ENCODE measurements around the gene PDCD11.
"Not testable (repeated sequence)": the region's sequence is repeated elsewhere in the genome, so short reads cannot be mapped to it uniquely, and the experiment has no call there.

Gene PDCD11

GRCh38 chr10:103415581-103415980 is 19.2 kb downstream of the PDCD11 start:
- no peak for DNase-seq (ENCODE audit: low read depth in 2 of 2, low spot score in 1 of 2)

- peak; percentile 26 to 41 for DNase-seq (ENCODE audit: low read depth in 2 of 2, low spot score in 1 of 2)
Measured at GRCh38 chr10:103416436-103417147, 20.2 kb downstream of the PDCD11 start.

DNA sequence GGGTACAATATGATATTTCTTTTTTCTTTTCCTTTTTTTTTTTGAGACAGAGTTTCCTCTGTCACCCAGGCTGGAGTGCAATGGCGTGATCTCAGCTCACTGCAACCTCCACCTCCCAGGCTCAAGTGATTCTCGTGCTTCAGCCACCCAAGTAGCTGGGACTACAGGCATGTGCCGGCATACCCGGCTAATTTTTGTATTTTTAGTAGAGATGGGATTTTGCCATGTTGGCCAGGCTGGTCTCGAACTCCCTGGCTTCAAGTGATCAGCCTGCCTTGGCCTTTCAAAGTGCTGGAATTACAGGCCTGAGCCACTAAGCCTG is 20.7 kb downstream of the PDCD11 start:
- DNase-seq (ENCODE audit: low read depth in 2 of 2, low spot score in 1 of 2), result not testable (repeated sequence)

- no peak for DNase-seq (ENCODE audit: low read depth in 2 of 2, low spot score in 1 of 2)
Measured at GRCh38 chr10:103417601-103418000, 21.2 kb downstream of the PDCD11 start.

- no peak for DNase-seq (ENCODE audit: low read depth in 2 of 2, low spot score in 1 of 2)
Measured at GRCh38 chr10:103419101-103419500, 22.7 kb downstream of the PDCD11 start.

DNA sequence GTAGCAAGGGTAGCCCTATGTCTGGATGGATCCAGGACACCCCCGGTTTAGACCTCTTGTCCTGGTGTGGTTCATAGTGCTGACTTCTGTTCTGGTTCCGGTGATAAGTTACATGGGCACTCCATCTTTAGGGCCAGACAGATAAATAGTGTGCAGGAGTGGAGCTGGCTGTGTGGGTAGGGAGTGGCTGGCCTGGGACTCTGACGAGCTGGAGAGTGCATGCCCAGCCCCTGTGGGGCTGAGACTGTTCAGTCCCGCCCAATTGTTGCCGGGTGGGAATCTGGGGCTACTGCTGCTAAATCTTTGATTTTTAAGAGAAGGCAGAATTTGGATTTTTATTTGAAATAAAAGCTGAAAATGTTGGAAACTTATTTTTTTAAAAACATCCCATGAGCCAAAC is 27.3 kb downstream of the PDCD11 start:
- DNase-seq (ENCODE audit: low read depth in 2 of 2, low spot score in 1 of 2), result no peak

DNA sequence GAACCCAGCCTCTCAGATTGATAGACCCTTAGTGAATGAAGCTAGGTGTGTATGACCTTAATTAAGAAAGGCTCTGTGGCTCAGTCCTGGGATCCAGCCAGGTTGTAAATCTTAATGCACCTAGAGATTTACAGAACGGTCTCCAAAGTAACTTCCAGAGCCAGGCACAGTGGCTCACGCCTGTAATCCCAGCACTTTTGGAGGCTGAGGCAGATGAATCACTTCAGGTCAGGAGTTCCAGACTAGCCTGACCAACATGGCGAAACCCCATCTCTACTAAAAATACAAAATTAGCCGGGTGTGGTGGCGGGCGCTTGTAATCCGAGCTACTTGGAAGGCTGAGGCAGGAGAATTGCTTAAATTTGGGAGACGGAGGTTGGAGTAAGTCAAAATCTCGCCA is 31.4 kb downstream of the PDCD11 start:
- no peak for DNase-seq (ENCODE audit: low read depth in 2 of 2, low spot score in 1 of 2)

DNA sequence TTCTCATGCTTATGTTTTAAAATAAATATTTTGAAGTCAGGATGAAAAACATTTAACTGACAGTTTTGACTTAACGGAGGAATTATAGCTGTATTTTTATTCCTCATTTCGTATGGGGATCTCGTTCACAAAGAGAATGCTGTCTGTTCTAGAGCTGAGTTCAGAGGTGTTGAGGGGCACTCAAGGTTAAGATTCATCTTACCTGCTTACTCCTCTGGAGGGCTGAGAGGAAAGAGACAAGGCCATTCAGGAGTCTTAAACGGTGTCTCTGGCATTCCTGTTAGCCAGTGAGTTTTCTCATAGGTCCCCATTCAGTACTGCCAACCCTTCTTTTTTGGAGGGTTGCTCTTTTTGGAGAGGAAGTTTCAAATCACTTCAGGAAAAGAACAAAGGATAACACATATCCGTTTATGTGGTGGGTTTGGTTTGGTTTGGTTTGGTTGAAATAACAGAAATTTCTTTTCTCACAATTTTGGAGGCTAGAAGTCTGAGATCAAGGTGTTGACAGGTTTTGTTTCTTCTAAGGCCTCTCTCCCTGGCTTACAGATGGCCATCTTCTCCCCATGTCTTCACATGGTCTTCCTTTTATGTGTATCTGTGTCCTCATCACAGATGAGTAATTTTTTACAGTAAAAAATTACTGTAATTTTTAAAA is 32.7 kb downstream of the PDCD11 start:
- no peak for DNase-seq (ENCODE audit: low read depth in 2 of 2, low spot score in 1 of 2)

GRCh38 chr10:103429647-103430046 is 33.2 kb downstream of the PDCD11 start:
- no peak for DNase-seq (ENCODE audit: low read depth in 2 of 2, low spot score in 1 of 2)

DNA sequence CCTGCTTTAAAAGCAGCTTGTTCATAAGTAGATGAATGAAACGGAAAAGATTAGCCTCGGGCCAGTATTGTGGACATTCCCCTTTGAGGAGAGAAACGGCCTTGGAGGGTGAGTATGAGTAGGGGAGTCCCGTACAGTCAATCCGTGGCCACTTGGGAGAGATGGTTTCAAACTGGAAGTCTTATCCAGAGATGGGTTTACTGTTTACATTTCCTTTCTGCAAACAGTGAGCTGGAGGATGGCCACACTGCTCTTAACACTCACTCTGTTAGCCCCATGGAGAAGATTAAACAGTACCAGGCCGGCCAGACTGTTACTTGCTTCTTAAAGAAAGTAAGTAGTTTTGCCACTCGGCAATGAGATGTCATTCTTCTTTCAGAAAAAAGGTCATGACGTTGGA is 35.5 kb downstream of the PDCD11 start:
- DNase-seq (ENCODE audit: low read depth in 2 of 2, low spot score in 1 of 2), result no peak

DNA sequence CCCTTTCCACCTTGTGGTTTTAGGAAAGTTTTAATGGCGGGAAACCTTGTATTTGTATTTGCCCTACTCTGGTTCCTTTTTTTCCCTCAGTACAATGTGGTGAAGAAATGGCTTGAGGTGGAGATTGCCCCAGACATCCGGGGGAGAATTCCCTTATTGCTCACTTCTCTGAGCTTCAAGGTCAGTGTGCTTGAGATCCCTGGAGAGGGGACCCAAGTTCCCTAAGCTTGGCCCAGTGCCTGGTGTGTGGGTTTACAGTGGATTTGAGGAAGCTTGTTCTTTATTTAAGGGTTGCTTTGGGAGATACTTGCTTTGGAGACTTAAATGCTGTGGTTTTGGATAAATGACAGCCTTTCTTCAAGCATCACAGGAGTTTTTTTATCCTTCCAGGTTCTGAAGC is 37.4 kb downstream of the PDCD11 start:
- DNase-seq (ENCODE audit: low read depth in 2 of 2, low spot score in 1 of 2), result no peak

GRCh38 chr10:103439776-103440175 is 43.4 kb downstream of the PDCD11 start:
- no peak for DNase-seq (ENCODE audit: low read depth in 2 of 2, low spot score in 1 of 2)

GRCh38 chr10:103440416-103440815 is 44.0 kb downstream of the PDCD11 start:
- DNase-seq (ENCODE audit: low read depth in 2 of 2, low spot score in 1 of 2), result no peak

GRCh38 chr10:103441206-103441605 is 44.8 kb downstream of the PDCD11 start:
- no peak for DNase-seq (ENCODE audit: low read depth in 2 of 2, low spot score in 1 of 2)

DNA sequence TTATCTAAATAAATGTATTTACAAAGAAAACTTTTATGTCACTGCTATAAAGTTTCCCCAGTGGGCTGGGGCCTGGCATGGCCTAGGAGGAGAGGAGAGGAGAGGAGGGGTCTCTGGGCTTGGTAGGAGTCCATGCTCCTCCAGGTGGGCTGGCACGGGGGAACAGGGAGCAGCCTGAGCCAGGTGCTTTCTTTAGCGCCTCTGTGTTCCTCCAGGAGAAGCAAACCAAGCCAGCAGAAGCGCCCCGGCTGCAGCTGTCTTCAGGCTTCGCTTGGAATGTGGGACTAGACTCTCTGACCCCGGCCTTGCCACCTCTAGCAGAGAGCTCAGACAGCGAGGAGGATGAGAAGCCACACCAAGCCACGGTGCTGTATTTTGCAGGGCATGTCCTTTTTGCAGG is 45.2 kb downstream of the PDCD11 start:
- no peak for DNase-seq (ENCODE audit: low read depth in 2 of 2, low spot score in 1 of 2)

DNA sequence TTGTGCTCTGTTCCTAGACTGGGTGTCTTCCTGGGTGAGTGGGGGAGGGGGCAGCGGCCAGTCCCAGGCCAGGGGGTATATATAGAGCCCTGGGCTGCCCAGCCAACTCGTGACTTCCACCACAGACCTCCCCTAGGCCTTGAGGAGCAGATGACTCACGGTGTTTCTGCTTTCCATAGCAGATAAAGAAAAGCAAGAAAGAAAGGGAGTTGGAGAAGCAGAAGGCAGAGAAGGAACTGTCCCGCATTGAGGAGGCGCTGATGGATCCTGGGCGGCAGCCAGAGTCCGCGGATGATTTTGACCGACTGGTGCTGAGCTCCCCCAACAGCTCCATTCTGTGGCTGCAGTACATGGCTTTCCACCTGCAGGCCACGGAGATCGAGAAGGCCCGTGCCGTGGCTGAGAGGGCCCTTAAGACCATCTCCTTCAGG is 45.6 kb downstream of the PDCD11 start:
- no peak for DNase-seq (ENCODE audit: low read depth in 2 of 2, low spot score in 1 of 2)

- no peak for DNase-seq (ENCODE audit: low read depth in 2 of 2, low spot score in 1 of 2)
Measured at GRCh38 chr10:103443475-103444185, 47.2 kb downstream of the PDCD11 start.

GRCh38 chr10:103444478-103444877 is 48.1 kb downstream of the PDCD11 start:
- DNase-seq (ENCODE audit: low read depth in 2 of 2, low spot score in 1 of 2), result no peak

- no peak for DNase-seq (ENCODE audit: low read depth in 2 of 2, low spot score in 1 of 2)
Measured at GRCh38 chr10:103445366-103445765, 48.9 kb downstream of the PDCD11 start.

GRCh38 chr10:103445767-103446567 is 49.5 kb downstream of the PDCD11 start:
- DNase-seq (ENCODE audit: low read depth in 2 of 2, low spot score in 1 of 2), result no peak

GRCh38 chr10:103447187-103447586 is 50.8 kb downstream of the PDCD11 start:
- DNase-seq (ENCODE audit: low read depth in 2 of 2, low spot score in 1 of 2), result no peak

DNA sequence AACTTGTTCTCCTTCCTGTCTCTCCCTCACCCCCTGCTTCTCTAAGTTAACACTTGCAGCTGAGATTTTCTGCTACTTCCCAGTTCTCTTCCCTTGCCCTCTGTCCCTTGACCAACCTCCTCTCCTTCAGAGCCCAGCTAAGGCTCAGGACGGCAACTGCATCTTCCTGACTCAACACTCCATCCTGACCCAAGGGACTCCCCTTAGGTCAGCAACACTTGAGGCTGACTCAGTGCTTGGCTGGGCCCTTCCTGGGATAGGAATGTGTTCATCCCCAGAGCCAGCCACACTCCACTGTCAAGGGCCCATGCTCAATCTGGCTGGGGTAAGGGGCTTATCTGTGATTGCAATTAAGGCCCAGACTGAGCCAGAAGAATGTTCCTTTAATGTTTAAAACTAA is 52.3 kb downstream of the PDCD11 start:
- no peak for DNase-seq (ENCODE audit: low read depth in 2 of 2, low spot score in 1 of 2)
